ENCODE measurements around the gene C1QTNF1.

GRCh38 chr17:79011451-79012147, 12.4 kb upstream of the C1QTNF1 start:
- no peak for TF ChIP-seq CTCF (IDR thresholded peaks at IDR 0.05)
- no peak for TF ChIP-seq POLR2A (IDR thresholded peaks at IDR 0.05)

Measured in testis (tissue), 2 donors.